Upper lobe of left lung (tissue), 4 donors: Measurements from ENCODE around the gene BRMS1.

Experiments used
- CTCF ChIP-seq, 6 experiments: fragments of 450-650 bp in 4 of 6; fragments of 200-600 bp in 2 of 6; sonication (generic) in 2 of 6; IDR thresholded peaks; one replicate each; pipeline ENCODE4 v1.5.1; 2016 to 2019; ENCODE audit warnings: antibody characterized with exemption in 6 of 6
- EP300 ChIP-seq, 4 donors: sonication (generic); formaldehyde crosslinking; IDR thresholded peaks; one replicate each; pipeline ENCODE4 v1.5.1; 2017; ENCODE audit warnings: antibody characterized with exemption in 4 of 4, control low read depth in 2 of 4
- POLR2A ChIP-seq, 4 donors: fragments of 450-650 bp; IDR thresholded peaks; one replicate each; pipeline ENCODE4 v1.5.1; 2016 to 2017; ENCODE audit warnings: antibody characterized with exemption in 4 of 4, mild to moderate bottlenecking in 2 of 4
- POLR2AphosphoS5 ChIP-seq, 2 donors: sonication (generic); formaldehyde crosslinking; IDR thresholded peaks; one replicate each; pipeline ENCODE4 v1.5.1; 2017; ENCODE audit warnings: antibody characterized with exemption in 2 of 2

- TF ChIP-seq POLR2A (IDR thresholded peaks at IDR 0.05) (no peak), CTCF (IDR thresholded peaks at IDR 0.05) (no peak), EP300 (IDR thresholded peaks at IDR 0.05) (no peak), POLR2AphosphoS5 (IDR thresholded peaks at IDR 0.05) (peak in 1 of 2 donors; percentile 13)
Observed at GRCh38 chr11:66335531-66336233, 9.2 kb downstream of the BRMS1 start.
